Mesodermal cell (in vitro differentiated cells): Measurements from ENCODE around the gene STIP1.

ENCODE experiments used
- H3K27ac ChIP-seq: 2 replicates; pipeline ENCODE4 v1.7.0; 2013; ENCODE audit warnings: mild to moderate bottlenecking, low read depth, low read length, moderate library complexity; ENCODE audit not compliant: severe bottlenecking
- H3K36me3 ChIP-seq: 2 replicates; pipeline ENCODE4 v1.7.1; 2013; ENCODE audit warnings: mild to moderate bottlenecking, low read length, moderate library complexity; ENCODE audit not compliant: control insufficient read depth, insufficient read depth
- H3K4me1 ChIP-seq: one replicate; pipeline ENCODE4 v1.7.1; 2013; ENCODE audit warnings: mild to moderate bottlenecking, low read length; ENCODE audit not compliant: insufficient read depth, control insufficient read depth, poor library complexity, severe bottlenecking
- H3K4me3 ChIP-seq: 2 replicates; pipeline ENCODE4 v1.7.0; 2013; ENCODE audit warnings: low read length, control low read depth, mild to moderate bottlenecking; ENCODE audit not compliant: insufficient read depth, poor library complexity, severe bottlenecking; ENCODE audit errors: extremely low read depth
- H3K9me3 ChIP-seq: 2 replicates; pipeline ENCODE4 v1.7.1; 2013; ENCODE audit warnings: mild to moderate bottlenecking, low read length, moderate library complexity; ENCODE audit not compliant: control insufficient read depth
- WGBS, 2 experiments: methylation state at CpG; one replicate each; pipeline ENCODE4 v1.1.5; 2013; ENCODE audit warnings: missing lambda C conversion rate in 2 of 2; ENCODE audit not compliant: insufficient coverage in 2 of 2; 5-methylcytosine and 5-hydroxymethylcytosine counted together

STIP1 gene

DNA sequence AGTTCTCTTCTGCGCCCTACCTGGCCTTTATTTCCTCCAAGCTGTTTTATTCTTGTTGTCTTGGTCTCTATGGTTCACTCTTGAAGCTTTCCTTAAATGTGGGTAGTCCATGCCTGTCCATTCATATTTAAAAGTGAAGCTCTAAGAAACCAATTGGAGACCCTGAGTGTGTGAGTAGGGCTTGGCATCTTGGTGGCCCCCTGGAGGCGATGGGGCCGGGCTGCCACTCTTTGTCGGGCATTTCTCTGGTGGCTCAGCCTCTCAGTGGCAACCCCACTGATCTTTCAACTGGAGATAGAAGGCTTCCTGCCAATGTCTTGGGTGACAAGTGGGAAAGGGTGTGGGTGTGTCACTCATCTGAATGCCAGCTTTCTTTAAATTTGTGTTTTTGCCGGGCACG lies 30.9 kb downstream of the STIP1 start:
- WGBS, 2 experiments: 89 to 95% methylated on average over 5 to 6 of the region's 6 CpGs
- Histone ChIP-seq H3K4me3 (no peak overlapping the region), H3K27ac (no peak overlapping the region), H3K9me3 (no peaks in the 10 kb centered on the region), H3K4me1 (no peaks in the 10 kb centered on the region), H3K36me3 (peaks cover 27% of the 10 kb centered on the region)

DNA sequence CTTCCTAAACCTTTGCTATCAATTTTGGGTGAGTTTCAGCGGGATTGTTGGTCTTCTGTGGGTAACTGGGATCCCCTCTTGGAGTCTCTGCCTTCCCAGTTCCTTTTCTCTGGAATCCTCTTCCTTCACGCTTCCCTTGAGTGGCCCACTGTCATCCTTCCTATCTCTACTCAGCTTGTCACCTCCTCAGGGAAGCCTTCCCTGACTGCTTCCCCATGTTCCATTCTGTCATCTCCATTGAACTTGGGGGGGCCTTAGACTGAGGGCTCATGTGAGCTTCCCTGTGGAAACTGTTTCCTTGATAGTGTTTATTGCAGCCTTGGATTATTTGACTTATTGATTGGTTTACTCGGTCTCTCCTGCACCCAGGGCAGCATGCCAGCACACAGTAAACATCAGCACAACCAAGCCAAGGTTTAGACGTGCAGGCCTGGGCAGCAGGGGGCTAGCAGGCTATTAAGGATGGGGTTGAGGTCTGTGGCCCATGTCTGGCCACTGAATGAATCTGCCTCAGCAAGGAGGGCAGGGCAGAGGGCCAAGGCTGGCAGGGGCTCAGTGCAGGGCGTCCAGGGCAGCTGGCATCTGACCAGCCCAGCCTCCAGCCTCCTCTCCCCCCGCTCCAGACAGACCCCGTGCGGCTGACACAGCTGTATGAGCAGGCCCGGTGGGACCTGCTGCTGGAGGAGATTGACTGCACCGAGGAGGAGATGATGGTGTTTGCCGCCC lies 32.8 kb downstream of the STIP1 start:
- no peaks in the 10 kb centered on the region for H3K4me1 ChIP-seq
- H3K9me3 ChIP-seq: no peaks in the 10 kb centered on the region
- H3K27ac ChIP-seq: no peak overlapping the region
- H3K4me3 ChIP-seq: no peak overlapping the region
- 90 to 98% methylated on average over 4 to 7 of the region's 11 CpGs for whole genome bisulfite sequencing, 2 experiments
- H3K36me3 ChIP-seq: peaks cover 25% of the 10 kb centered on the region

- H3K36me3 ChIP-seq: peaks cover 31% of the 10 kb centered on the region
- no peaks in the 10 kb centered on the region for H3K9me3 ChIP-seq
- 93 to 96% methylated on average over 5 to 6 of the region's 7 CpGs for WGBS, 2 experiments
- no peak overlapping the region for H3K4me3 ChIP-seq
- no peaks in the 10 kb centered on the region for H3K4me1 ChIP-seq
- no peak overlapping the region for H3K27ac ChIP-seq
Measured at GRCh38 chr11:64219354-64219684, 33.3 kb downstream of the STIP1 start.

GRCh38 chr11:64219755-64220154 lies 33.8 kb downstream of the STIP1 start:
- Histone ChIP-seq H3K4me1 (no peaks in the 10 kb centered on the region), H3K27ac (no peak overlapping the region), H3K9me3 (no peaks in the 10 kb centered on the region), H3K36me3 (peaks cover 34% of the 10 kb centered on the region), H3K4me3 (no peak overlapping the region)
- WGBS, 2 experiments: 98 to 100% methylated on average over 5 to 6 of the region's 10 CpGs

DNA sequence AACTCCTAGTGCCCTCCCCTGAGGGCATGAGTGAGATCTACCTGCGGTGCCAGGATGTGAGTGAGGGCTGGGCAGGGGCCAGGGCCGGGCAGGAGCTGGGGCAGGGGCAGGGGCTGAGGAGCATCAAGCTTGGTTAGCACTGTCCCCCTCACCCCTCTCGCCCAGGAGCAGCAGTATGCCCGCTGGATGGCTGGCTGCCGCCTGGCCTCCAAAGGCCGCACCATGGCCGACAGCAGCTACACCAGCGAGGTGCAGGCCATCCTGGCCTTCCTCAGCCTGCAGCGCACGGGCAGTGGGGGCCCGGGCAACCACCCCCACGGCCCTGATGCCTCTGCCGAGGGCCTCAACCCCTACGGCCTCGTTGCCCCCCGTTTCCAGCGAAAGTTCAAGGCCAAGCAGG lies 34.3 kb downstream of the STIP1 start:
- no peaks in the 10 kb centered on the region for H3K9me3 ChIP-seq
- no peak overlapping the region for H3K27ac ChIP-seq
- WGBS, 2 experiments: 92 to 93% methylated on average over 17 of the region's 17 CpGs
- no peak overlapping the region for H3K4me3 ChIP-seq
- H3K4me1 ChIP-seq: peaks cover 3% of the 10 kb centered on the region
- peaks cover 29% of the 10 kb centered on the region for H3K36me3 ChIP-seq

GRCh38 chr11:64220798-64221197 lies 34.8 kb downstream of the STIP1 start:
- H3K27ac ChIP-seq: no peak overlapping the region
- H3K9me3 ChIP-seq: no peaks in the 10 kb centered on the region
- peaks cover 29% of the 10 kb centered on the region for H3K36me3 ChIP-seq
- no peak overlapping the region for H3K4me3 ChIP-seq
- 94 to 99% methylated on average over 14 of the region's 14 CpGs for WGBS, 2 experiments
- H3K4me1 ChIP-seq: peaks cover 6% of the 10 kb centered on the region

GRCh38 chr11:64222651-64223000 lies 36.7 kb downstream of the STIP1 start:
- H3K36me3 ChIP-seq: peaks cover 29% of the 10 kb centered on the region
- no peak overlapping the region for H3K4me3 ChIP-seq
- no peaks in the 10 kb centered on the region for H3K9me3 ChIP-seq
- peaks cover 11% of the 10 kb centered on the region for H3K4me1 ChIP-seq
- WGBS, 2 experiments: 97 to 98% methylated on average over 8 of the region's 9 CpGs
- H3K27ac ChIP-seq: no peak overlapping the region

DNA sequence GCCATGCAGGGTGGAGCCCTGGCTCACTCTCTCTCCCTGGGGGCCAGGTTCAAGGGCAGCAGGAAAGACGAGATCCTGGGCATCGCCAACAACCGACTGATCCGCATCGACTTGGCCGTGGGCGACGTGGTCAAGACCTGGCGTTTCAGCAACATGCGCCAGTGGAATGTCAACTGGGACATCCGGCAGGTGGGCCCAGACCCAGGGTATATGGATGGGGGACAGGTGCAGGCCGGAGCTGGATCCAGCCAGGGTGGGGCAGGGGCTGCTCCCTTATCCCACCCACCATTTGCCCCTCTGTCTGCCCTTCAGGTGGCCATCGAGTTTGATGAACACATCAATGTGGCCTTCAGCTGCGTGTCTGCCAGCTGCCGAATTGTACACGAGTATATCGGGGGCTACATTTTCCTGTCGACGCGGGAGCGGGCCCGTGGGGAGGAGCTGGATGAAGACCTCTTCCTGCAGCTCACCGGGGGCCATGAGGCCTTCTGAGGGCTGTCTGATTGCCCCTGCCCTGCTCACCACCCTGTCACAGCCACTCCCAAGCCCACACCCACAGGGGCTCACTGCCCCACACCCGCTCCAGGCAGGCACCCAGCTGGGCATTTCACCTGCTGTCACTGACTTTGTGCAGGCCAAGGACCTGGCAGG lies 37.2 kb downstream of the STIP1 start:
- Histone ChIP-seq H3K4me1 (peaks cover 11% of the 10 kb centered on the region), H3K36me3 (peaks cover 29% of the 10 kb centered on the region), H3K9me3 (no peaks in the 10 kb centered on the region), H3K4me3 (no peak overlapping the region), H3K27ac (no peak overlapping the region)
- WGBS, 2 experiments: 96 to 97% methylated on average over 22 to 23 of the region's 24 CpGs

- H3K9me3 ChIP-seq: no peaks in the 10 kb centered on the region
- H3K27ac ChIP-seq: no peak overlapping the region
- H3K4me3 ChIP-seq: no peak overlapping the region
- peaks cover 11% of the 10 kb centered on the region for H3K4me1 ChIP-seq
- peaks cover 31% of the 10 kb centered on the region for H3K36me3 ChIP-seq
- WGBS, 2 experiments: 93 to 96% methylated on average over 16 to 17 of the region's 17 CpGs
Measured at GRCh38 chr11:64224151-64224890, 38.4 kb downstream of the STIP1 start.

- Histone ChIP-seq H3K4me3 (peak overlapping the region; percentile 60), H3K4me1 (peaks cover 11% of the 10 kb centered on the region), H3K9me3 (no peaks in the 10 kb centered on the region), H3K36me3 (peaks cover 30% of the 10 kb centered on the region), H3K27ac (peak overlapping the region; percentile 37)
- 80 to 82% methylated on average over 17 to 19 of the region's 22 CpGs for WGBS, 2 experiments
Measured at GRCh38 chr11:64224891-64225607, 39.1 kb downstream of the STIP1 start.
